GM23248 (cell line): Measurements from ENCODE around the gene CADPS2. TPM values are rescaled to one million over a fixed set of nuclear protein-coding genes. Genes with fewer than 3 reads are reported as not detected.

Experiments
- DNase-seq: peaks from one replicate; pipeline ENCODE4 v3.0.0-alpha.2; 2015
- H2AFZ ChIP-seq: fragments of 200-600 bp; sonication (generic); 2 replicates; pipeline ENCODE4 v1.6.1; 2016; ENCODE audit warnings: antibody characterized with exemption
- H3F3A ChIP-seq: fragments of 200-600 bp; sonication (generic); 2 replicates; pipeline ENCODE4 v1.6.1; 2016; ENCODE audit warnings: mild to moderate bottlenecking, antibody characterized with exemption, mixed run types; ENCODE audit not compliant: insufficient read depth
- H3K27ac ChIP-seq: fragments of 200-600 bp; sonication (generic); 2 replicates; pipeline ENCODE4 v1.5.1; 2016; ENCODE audit warnings: mild to moderate bottlenecking
- H3K27me3 ChIP-seq: fragments of 200-600 bp; sonication (generic); replicated peaks from 2 replicates; pipeline ENCODE4 v1.6.1; 2016; ENCODE audit warnings: mild to moderate bottlenecking; ENCODE audit not compliant: insufficient read depth
- H3K36me3 ChIP-seq: fragments of 200-600 bp; sonication (generic); 2 replicates; pipeline ENCODE4 v1.6.1; 2016; ENCODE audit warnings: low read depth, mild to moderate bottlenecking
- H3K4me1 ChIP-seq: fragments of 200-600 bp; sonication (generic); 2 replicates; pipeline ENCODE4 v1.6.1; 2016; ENCODE audit warnings: mild to moderate bottlenecking; ENCODE audit not compliant: insufficient read depth
- H3K4me2 ChIP-seq: fragments of 200-600 bp; sonication (generic); one replicate; pipeline ENCODE4 v1.6.1; 2016; ENCODE audit warnings: mild to moderate bottlenecking; ENCODE audit not compliant: unreplicated experiment
- H3K4me3 ChIP-seq: fragments of 200-600 bp; sonication (generic); 2 replicates; pipeline ENCODE4 v1.5.1; 2016; ENCODE audit warnings: mild to moderate bottlenecking
- H3K79me2 ChIP-seq: fragments of 200-600 bp; sonication (generic); 2 replicates; pipeline ENCODE4 v1.6.1; 2016; ENCODE audit warnings: mild to moderate bottlenecking; ENCODE audit not compliant: insufficient read depth
- H3K9ac ChIP-seq: fragments of 200-600 bp; sonication (generic); 2 replicates; pipeline ENCODE4 v1.6.1; 2016; ENCODE audit warnings: mild to moderate bottlenecking
- H3K9me2 ChIP-seq: fragments of 200-600 bp; sonication (generic); 2 replicates; pipeline ENCODE4 v1.6.1; 2016; ENCODE audit warnings: mixed run types, mild to moderate bottlenecking, moderate library complexity; ENCODE audit not compliant: insufficient read depth
- H3K9me3 ChIP-seq: fragments of 200-600 bp; sonication (generic); one replicate; pipeline ENCODE4 v1.6.1; 2017; ENCODE audit warnings: low read depth
- H4K20me1 ChIP-seq: fragments of 200-600 bp; sonication (generic); 2 replicates; pipeline ENCODE4 v1.6.0; 2016; ENCODE audit not compliant: insufficient read depth
- EZH2 ChIP-seq: fragments of 200-600 bp; sonication (generic); IDR thresholded peaks from 2 replicates; pipeline ENCODE4 v1.6.1; 2018; ENCODE audit warnings: antibody characterized with exemption, mild to moderate bottlenecking; ENCODE audit not compliant: insufficient read depth, poor library complexity, severe bottlenecking
- EZH2phosphoT487 ChIP-seq: fragments of 200-600 bp; sonication (generic); IDR thresholded peaks from 2 replicates; pipeline ENCODE4 v1.6.1; 2018; ENCODE audit warnings: antibody characterized with exemption, moderate library complexity, mild to moderate bottlenecking, low read depth; ENCODE audit not compliant: insufficient read depth
- WGBS, 2 experiments: methylation state at CpG; one replicate each; pipeline ENCODE4 v1.1.6; 2015 to 2017; ENCODE audit warnings: low lambda C conversion rate in 2 of 2, low coverage in 1 of 2; ENCODE audit errors: missing lambda C conversion rate in 2 of 2; 5-methylcytosine and 5-hydroxymethylcytosine counted together
- in situ Hi-C: fragments of 300-500 bp; cut with MboI; formaldehyde crosslinking; loops from 2 replicates; pipeline ENCODE4 v1.15.0; 2020
- polyA plus RNA-seq: library from polyadenylated mRNA; unstranded; fragments of >200 nt; fragmentation: Nextera tagmentation; extraction: Ambion mirVana; gene quantifications from 2 replicates; pipeline ENCODE4 v1.2.1, GENCODE V29; 2016
- total RNA-seq: library from RNA; depleted of rRNA; stranded (reverse); fragments of >200 nt; shearing (Covaris generic); gene quantifications from 2 replicates; pipeline ENCODE4 v1.2.3, GENCODE V29; 2014

Gene CADPS2
- total and polyA plus RNA-seq, 2 experiments from 2014 or later: 0.06 to 0.43 TPM

GRCh38 chr7:122310119-122311021 lies 575.9 kb downstream of the CADPS2 start:
- Histone ChIP-seq H3K4me3 (peak overlapping the region; percentile 64), H4K20me1 (no peaks in the 10 kb centered on the region), H3K4me2 (peak overlapping the region; percentile 80), H3K79me2 (no peaks in the 10 kb centered on the region), H3K36me3 (no peaks in the 10 kb centered on the region), H3K4me1 (no peaks in the 10 kb centered on the region), H3K9ac (no peak overlapping the region), H3K27me3 (peaks cover 98% of the 10 kb centered on the region), H3K9me2 (no peaks in the 10 kb centered on the region), H2AFZ (peak overlapping the region; percentile 67), H3K27ac (no peak overlapping the region), H3K9me3 (no peaks in the 10 kb centered on the region), H3F3A (no peaks in the 10 kb centered on the region)
- peak; percentile 39 for DNase-seq
- WGBS, 2 experiments: 10% methylated on average over 60 to 61 of the region's 61 CpGs
- no peak for TF ChIP-seq EZH2
- 0 out of 2 replicates have a peak, but pooled peaks have one; percentile 6 for TF ChIP-seq EZH2phosphoT487
- in situ Hi-C loops: no loop called here

- Histone ChIP-seq H3K27ac (no peak overlapping the region), H3K36me3 (no peaks in the 10 kb centered on the region), H3K9ac (no peak overlapping the region), H3K9me2 (no peaks in the 10 kb centered on the region), H3K4me2 (no peak overlapping the region), H3K4me1 (no peaks in the 10 kb centered on the region), H3K4me3 (no peak overlapping the region), H3K9me3 (no peaks in the 10 kb centered on the region), H2AFZ (no peak overlapping the region), H3F3A (no peaks in the 10 kb centered on the region), H3K79me2 (no peaks in the 10 kb centered on the region), H3K27me3 (peaks cover 98% of the 10 kb centered on the region), H4K20me1 (no peaks in the 10 kb centered on the region)
- WGBS, 2 experiments: 73 to 82% methylated on average over 3 of the region's 3 CpGs
- in situ Hi-C loops: no loop called here
- TF ChIP-seq EZH2phosphoT487 (no peak), EZH2 (peak; percentile 72)
- no peak for DNase-seq
These were observed 576.8 kb downstream of the CADPS2 start for GRCh38 chr7:122309421-122309820.

- TF ChIP-seq EZH2 (no peak), EZH2phosphoT487 (no peak)
- no peak for DNase-seq
- Histone ChIP-seq H3K4me2 (no peak overlapping the region), H2AFZ (no peak overlapping the region), H3K36me3 (no peaks in the 10 kb centered on the region), H3K27me3 (peaks cover 97% of the 10 kb centered on the region), H3K27ac (no peak overlapping the region), H3K4me1 (no peaks in the 10 kb centered on the region), H3K9me2 (no peaks in the 10 kb centered on the region), H3K79me2 (no peaks in the 10 kb centered on the region), H3F3A (no peaks in the 10 kb centered on the region), H3K4me3 (no peak overlapping the region), H3K9ac (no peak overlapping the region), H4K20me1 (no peaks in the 10 kb centered on the region), H3K9me3 (no peaks in the 10 kb centered on the region)
- 39 to 41% methylated on average over 11 to 13 of the region's 13 CpGs for WGBS, 2 experiments
- in situ Hi-C loops: no loop called here
These were observed 579.0 kb downstream of the CADPS2 start for GRCh38 chr7:122307228-122307621.

GRCh38 chr7:122306320-122307227 lies 579.7 kb downstream of the CADPS2 start:
- Histone ChIP-seq H3K27me3 (peaks cover 96% of the 10 kb centered on the region), H3K9me3 (no peaks in the 10 kb centered on the region), H3K9ac (no peak overlapping the region), H3K79me2 (no peaks in the 10 kb centered on the region), H3K4me1 (no peaks in the 10 kb centered on the region), H3K4me3 (no peak overlapping the region), H3K36me3 (no peaks in the 10 kb centered on the region), H3K27ac (no peak overlapping the region), H3F3A (no peaks in the 10 kb centered on the region), H3K9me2 (no peaks in the 10 kb centered on the region), H2AFZ (no peak overlapping the region), H4K20me1 (no peaks in the 10 kb centered on the region), H3K4me2 (no peak overlapping the region)
- TF ChIP-seq EZH2phosphoT487 (no peak), EZH2 (peak; percentile 38)
- WGBS, 2 experiments: 10 to 11% methylated on average over 33 to 37 of the region's 37 CpGs
- DNase-seq: no peak
- in situ Hi-C loops: no loop called here
